ENCODE measurements around the gene BCL2L11.

Gene BCL2L11

GRCh38 chr2:111143107-111143842, 22.6 kb downstream of the BCL2L11 start:
- no peak for DNase-seq (ENCODE audit: low spot score)

GRCh38 chr2:111143843-111144198, 23.1 kb downstream of the BCL2L11 start:
- DNase-seq (ENCODE audit: low spot score) = no peak

GRCh38 chr2:111145103-111145760, 24.5 kb downstream of the BCL2L11 start:
- no peak for DNase-seq (ENCODE audit: low spot score)

GRCh38 chr2:111145951-111146350, 25.2 kb downstream of the BCL2L11 start:
- DNase-seq (ENCODE audit: low spot score) = no peak

- DNase-seq (ENCODE audit: low spot score) = no peak
These were observed 27.6 kb downstream of the BCL2L11 start for GRCh38 chr2:111148225-111148873.

- no peak for DNase-seq (ENCODE audit: low spot score)
These were observed 28.2 kb downstream of the BCL2L11 start for GRCh38 chr2:111148925-111149324.

GRCh38 chr2:111149882-111150455, 29.3 kb downstream of the BCL2L11 start:
- DNase-seq (ENCODE audit: low spot score) = no peak

GRCh38 chr2:111154758-111155157, 34.0 kb downstream of the BCL2L11 start:
- DNase-seq (ENCODE audit: low spot score) = no peak

- no peak for DNase-seq (ENCODE audit: low spot score)
These were observed 34.9 kb downstream of the BCL2L11 start for GRCh38 chr2:111155610-111156009.

- DNase-seq (ENCODE audit: low spot score) = no peak
These were observed 35.8 kb downstream of the BCL2L11 start for GRCh38 chr2:111156529-111156928.

- no peak for DNase-seq (ENCODE audit: low spot score)
These were observed 36.5 kb downstream of the BCL2L11 start for GRCh38 chr2:111157071-111157661.

- DNase-seq (ENCODE audit: low spot score) = no peak
These were observed 37.1 kb downstream of the BCL2L11 start for GRCh38 chr2:111157798-111158197.

- no peak for DNase-seq (ENCODE audit: low spot score)
These were observed 38.9 kb downstream of the BCL2L11 start for GRCh38 chr2:111159641-111160040.

- no peak for DNase-seq (ENCODE audit: low spot score)
These were observed 40.0 kb downstream of the BCL2L11 start for GRCh38 chr2:111160758-111161157.

GRCh38 chr2:111161971-111162370, 41.3 kb downstream of the BCL2L11 start:
- no peak for DNase-seq (ENCODE audit: low spot score)

- DNase-seq (ENCODE audit: low spot score) = no peak
These were observed 42.1 kb downstream of the BCL2L11 start for GRCh38 chr2:111162718-111163331.

GRCh38 chr2:111164078-111164477, 43.4 kb downstream of the BCL2L11 start:
- no peak for DNase-seq (ENCODE audit: low spot score)

- DNase-seq (ENCODE audit: low spot score) = no peak
These were observed 44.4 kb downstream of the BCL2L11 start for GRCh38 chr2:111165084-111165483.

- DNase-seq (ENCODE audit: low spot score) = no peak
These were observed 45.4 kb downstream of the BCL2L11 start for GRCh38 chr2:111166115-111166514.

GRCh38 chr2:111167076-111167862, 46.6 kb downstream of the BCL2L11 start:
- DNase-seq (ENCODE audit: low spot score) = no peak

GRCh38 chr2:111167863-111168162, 47.1 kb downstream of the BCL2L11 start:
- DNase-seq (ENCODE audit: low spot score) = no peak

Measured in HuH-7.5 (cell line).